GM04504 (cell line): ENCODE measurements around the gene CHMP2B.
"Not testable (repeated sequence)": the region's sequence is repeated elsewhere in the genome, so short reads cannot be mapped to it uniquely, and the experiment has no call there.

ENCODE experiments used
- DNase-seq: peaks from one replicate; pipeline ENCODE4 v3.0.0-alpha.2; 2012; ENCODE audit warnings: low read depth

Gene CHMP2B

GRCh38 chr3:87233805-87234204 lies 6.7 kb downstream of the CHMP2B start:
- DNase-seq, result no peak

- no peak for DNase-seq
These were observed 9.0 kb downstream of the CHMP2B start for GRCh38 chr3:87236093-87236492.

DNA sequence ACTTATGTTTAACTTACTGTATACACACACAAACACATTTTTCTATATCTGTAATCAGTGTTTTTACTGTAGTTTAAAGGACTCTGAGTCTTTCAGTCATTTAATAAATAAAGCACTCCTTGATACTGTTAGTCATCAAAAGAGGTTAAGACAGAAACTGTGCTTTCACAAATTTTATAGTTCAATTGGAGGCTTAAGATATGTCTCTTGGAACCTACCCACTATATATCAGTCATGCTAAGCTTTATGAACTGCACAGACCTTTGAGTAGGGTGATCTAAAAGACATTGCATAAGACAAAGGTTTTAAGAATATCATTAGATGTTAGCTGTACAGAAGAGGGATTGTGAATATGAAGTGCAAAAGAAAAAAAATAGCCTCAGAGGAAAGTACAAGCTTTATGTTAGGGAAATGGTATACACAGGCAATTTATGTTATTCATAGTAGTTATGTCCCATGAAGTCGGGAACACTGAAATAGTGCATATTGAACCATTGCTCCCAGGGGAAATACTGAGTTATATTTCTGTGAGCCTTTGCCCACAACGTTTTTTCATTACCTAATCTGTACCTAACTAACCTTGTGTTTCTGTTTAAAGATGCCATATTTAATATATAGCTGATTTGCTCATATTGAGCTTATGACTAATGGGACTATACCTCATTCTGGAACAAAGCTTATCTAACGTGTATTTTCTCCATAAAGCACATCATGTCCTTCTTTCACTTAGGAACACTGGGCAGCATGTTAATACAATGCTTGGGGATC lies 19.7 kb downstream of the CHMP2B start:
- DNase-seq, result no peak

GRCh38 chr3:87247430-87247773 lies 20.3 kb downstream of the CHMP2B start:
- no peak for DNase-seq

DNA sequence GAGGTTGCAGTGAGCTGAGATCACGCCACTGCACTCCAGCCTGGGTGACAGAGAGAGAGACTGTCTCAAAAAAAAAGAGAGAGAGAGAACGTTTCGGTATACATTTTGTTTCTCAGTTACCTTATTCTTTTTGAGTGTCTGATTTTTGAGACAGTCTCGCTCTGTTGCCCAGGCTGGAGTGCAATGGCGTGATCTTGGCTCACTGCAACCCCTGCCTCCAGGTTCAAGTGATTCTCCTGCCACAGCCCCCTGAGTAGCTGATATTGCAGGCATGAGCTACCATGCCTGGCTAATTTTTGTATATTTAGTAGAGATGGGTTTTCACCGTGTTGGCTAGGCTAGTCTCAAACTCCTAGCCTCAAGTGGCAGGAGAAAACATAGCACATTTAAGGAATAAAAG lies 21.1 kb downstream of the CHMP2B start:
- DNase-seq, result not testable (repeated sequence)

- no peak for DNase-seq
These were observed 21.7 kb downstream of the CHMP2B start for GRCh38 chr3:87248831-87249230.

GRCh38 chr3:87250009-87250408 lies 22.9 kb downstream of the CHMP2B start:
- DNase-seq, result no peak

GRCh38 chr3:87260270-87260669 lies 33.2 kb downstream of the CHMP2B start:
- DNase-seq, result peak; percentile 17

DNA sequence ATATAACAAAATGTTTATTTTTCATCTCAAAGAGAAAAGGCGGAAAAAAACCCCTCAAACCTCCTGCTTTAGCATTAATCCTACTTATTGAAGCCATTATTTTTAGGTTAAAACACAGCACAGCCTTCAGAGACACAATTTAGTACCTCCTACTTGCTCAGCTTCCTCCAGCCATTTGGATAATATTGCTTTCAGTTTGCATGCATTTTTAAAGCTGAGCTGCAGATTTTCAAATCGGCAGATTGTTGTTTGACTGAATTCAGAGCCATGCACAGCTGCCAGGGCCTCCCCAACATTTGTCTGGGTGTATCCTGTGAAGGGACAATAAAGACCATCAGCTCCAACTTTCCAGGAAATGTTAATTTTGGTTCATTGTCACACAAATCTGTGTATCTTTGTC lies 34.8 kb downstream of the CHMP2B start:
- no peak for DNase-seq

DNA sequence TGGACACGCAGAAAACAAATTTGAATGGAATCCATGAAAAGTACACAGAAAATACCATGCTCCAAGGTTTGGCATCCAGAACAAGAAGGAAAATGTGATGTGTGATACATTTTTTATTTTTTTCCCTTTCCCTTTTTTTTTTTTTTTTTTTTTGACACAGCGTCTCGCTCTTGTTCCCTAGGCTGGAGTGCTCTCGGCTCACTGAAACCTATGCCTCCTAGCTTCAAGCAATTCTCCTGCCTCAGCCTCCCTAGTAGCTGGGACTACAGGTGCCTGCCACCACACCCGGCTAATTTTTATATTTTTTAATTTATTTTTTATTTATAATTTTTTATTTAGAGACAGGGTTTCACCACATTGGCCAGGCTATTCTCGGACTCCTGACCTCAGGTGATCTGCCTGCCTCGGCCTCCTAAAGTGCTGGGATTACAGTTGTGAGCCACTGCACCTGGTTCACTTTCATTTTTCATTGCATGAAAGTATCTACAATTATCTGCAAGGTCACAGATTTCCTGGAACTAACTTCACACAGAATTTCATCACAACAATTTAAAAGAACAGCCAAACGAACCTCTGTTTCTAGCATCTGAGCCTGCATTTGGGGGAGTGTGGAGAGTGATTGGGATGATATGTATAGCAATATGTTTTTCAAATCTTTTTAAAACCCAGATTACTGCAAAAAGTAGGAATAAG lies 41.0 kb downstream of the CHMP2B start:
- DNase-seq, result no peak

GRCh38 chr3:87268646-87269211 lies 41.6 kb downstream of the CHMP2B start:
- DNase-seq, result no peak

DNA sequence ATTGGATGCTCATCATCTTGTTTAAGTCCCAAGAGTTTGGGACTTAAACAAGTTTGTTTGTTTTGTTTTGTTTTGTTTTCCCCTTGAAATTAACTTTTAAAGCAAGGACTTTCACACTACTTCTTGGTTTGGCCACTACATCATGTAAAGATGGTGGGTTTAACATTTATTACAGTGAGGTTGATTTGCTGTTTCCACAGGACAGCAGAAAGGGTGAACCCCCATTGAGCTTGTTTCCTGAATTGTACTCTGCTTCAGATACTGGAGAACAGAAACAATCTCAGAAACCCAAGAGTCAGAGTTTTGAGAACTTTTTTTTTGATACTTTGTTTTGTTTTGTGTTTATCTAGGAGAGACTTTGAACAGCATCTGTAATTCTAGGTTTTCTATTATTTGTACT lies 42.6 kb downstream of the CHMP2B start:
- DNase-seq, result no peak

- DNase-seq, result no peak
These were observed 44.0 kb downstream of the CHMP2B start for GRCh38 chr3:87270908-87271700.

- no peak for DNase-seq
These were observed 45.7 kb downstream of the CHMP2B start for GRCh38 chr3:87272718-87273341.

- no peak for DNase-seq
These were observed 49.4 kb downstream of the CHMP2B start, which contains the start of gene POU1F1 for GRCh38 chr3:87276484-87276883. Gene POU1F1, minus strand, starts transcription at chr3:87276584. Its CDS starts 122 bp downstream, at chr3:87276462.

DNA sequence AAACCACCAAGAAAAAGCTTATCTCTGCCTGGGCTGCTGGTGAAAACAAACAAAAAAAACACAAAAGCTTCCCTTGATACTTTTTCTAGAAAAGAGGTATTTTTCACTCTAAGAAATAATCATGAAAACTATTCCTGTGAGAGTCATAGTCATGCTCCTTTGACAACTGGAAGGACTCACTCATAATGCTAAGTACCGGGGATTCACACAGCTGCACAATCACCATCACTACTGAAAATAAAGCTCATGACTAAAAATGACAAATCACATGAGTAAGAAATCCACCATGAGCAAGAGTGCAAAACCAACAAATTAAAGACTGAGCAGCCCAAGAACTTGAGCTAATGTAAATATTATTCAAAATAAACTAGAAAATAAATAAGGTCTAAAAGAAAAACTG lies 59.9 kb downstream of the CHMP2B start:
- peak; percentile 4 for DNase-seq

GRCh38 chr3:87288446-87288845 lies 61.3 kb downstream of the CHMP2B start:
- DNase-seq, result no peak

GRCh38 chr3:87298111-87298718 lies 71.1 kb downstream of the CHMP2B start:
- DNase-seq, result peak; percentile 11

DNA sequence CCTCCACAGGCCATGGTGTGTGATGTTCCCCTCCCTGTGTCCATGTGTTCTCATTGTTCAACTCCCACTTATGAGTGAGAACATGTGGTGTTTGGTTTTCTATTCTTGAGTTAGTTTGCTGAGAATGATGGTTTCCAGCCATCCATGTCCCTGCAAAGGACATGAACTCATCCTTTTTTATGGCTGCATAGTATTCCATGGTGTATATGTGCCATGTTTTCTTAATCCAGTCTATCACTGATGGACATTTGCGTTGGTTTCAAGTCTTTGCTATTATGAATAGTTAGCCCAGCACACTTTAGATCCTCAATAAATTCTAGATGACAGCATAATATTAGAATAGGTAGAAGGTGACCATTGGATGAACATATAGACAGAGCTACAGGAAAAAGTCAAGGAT lies 77.9 kb downstream of the CHMP2B start:
- DNase-seq, result not testable (repeated sequence)
